HG02884 (cell line): Measurements from ENCODE around the gene CLIP2.
"Not testable (repeated sequence)": the region's sequence is repeated elsewhere in the genome, so short reads cannot be mapped to it uniquely, and the experiment has no call there.

Experiments used
- ATAC-seq: cut with Tn5 transposase; IDR thresholded peaks from one replicate; pipeline ENCODE4 v1.9.1; 2021; ENCODE audit warnings: mild to moderate bottlenecking, moderate library complexity; ENCODE audit not compliant: unreplicated experiment

CLIP2 gene

DNA sequence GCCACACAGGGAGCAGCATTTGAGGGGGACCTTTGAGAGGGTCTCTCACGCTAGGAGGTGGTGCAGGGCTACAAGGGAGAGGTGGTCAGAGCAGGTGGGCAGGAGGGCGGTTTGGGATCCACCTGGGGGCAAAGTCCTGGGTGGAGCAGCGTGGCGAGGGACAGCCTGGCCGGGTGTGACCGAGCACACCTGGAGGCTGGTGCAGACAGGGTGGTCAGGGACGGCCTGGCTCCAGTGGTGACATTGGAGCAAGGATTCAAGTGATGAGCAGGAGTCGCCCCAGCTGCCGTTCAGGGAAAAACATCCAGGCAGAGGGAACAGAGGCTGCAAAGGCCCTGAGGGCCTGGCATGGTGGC, 36.0 kb downstream of the CLIP2 start:
- ATAC-seq = no peak

DNA sequence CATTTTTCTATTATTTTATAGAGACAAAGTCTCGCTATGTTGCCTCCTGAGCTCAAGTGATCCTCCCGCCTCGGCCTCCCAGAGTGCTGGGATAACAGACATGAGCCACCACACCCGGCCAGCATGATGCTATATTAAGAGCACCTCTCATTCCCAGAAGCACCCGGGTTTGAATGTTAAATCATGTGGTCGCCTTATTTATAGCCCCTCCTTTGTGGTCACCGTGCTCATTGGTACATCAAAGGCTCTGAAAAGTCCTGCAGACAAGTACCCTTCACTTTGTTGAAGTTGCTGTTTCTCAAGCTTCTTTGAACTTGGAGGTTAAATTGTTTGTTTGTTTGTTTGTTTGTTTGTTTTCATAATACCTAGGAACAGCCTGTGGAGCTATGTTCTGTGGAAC, 40.0 kb downstream of the CLIP2 start:
- ATAC-seq = no peak

DNA sequence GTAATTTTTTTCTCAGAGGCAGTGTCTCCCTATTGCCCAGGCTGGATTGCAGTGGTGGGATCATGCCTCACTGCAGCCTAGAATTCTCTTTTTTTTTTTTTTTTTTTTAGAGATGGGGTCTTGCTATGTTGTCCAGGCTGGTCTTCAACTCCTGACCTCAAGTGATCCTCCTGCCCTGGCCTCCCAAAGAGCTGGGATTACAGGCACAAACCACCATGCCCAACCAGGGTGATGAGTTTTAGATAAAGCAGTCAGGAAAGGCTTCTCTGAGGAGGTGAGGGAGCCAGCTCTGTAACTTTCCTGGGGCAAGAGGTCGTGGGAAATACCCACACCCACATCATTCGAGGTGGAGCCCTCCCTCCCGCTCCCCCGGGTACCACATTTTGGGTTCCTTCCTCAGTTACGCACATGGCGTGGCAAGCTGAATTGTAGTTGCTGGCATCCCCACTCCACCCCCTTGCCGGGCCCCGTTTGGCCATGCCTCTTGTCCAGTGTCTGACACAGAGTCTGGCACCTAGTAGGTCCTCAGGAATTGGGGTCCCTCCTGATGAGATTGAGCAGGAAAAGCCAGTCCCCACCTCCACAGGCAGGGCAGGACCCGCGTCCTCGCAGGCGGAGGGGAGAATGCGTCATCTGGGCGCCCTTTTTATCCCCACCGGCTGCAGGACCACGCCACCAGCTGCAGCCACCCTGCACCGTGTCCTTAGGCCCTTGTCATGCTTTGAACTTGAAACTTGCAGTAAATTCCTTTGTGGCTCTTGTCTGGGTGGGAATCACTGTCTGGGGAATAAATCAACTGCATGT, 43.4 kb downstream of the CLIP2 start:
- no peak for ATAC-seq

DNA sequence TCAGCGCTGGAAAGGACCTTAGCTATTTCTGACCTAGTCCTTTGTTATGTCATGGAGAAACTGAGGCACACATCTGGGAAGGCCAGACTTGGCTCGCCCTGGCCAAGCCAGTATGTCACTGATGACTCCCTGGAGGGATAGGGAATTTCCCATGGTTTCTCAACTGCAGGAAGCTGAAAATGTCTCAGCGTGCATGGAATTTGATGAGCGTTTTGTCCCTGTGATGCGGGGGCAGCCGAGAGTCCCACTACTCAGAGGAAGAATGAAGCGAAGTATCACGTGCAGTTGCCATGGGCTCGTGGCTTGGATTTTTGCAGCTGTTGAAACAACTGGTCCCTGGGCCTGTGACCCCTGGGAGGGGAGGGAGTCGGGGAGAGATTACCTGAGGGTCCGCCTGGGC, 44.8 kb downstream of the CLIP2 start:
- no peak for ATAC-seq

DNA sequence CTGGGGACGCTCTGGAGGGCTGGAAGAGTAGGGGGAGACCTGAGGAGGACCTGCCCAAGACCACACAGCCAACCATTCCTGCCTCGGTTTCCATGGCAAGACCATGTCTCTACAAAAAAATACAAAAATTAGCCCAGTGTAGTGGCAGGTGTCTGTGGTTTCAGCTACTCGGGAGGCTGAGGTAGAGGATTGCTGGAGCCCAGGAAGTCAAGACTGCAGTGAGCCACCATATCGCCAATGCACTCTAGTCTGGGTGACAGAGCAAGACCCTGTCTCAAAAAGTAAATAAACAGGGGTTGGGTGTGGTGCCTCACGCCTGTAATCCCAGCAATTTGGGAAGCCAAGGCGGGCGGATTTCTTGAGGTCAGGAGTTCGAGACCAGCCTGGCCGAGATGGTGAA, 48.7 kb downstream of the CLIP2 start:
- ATAC-seq = no peak

DNA sequence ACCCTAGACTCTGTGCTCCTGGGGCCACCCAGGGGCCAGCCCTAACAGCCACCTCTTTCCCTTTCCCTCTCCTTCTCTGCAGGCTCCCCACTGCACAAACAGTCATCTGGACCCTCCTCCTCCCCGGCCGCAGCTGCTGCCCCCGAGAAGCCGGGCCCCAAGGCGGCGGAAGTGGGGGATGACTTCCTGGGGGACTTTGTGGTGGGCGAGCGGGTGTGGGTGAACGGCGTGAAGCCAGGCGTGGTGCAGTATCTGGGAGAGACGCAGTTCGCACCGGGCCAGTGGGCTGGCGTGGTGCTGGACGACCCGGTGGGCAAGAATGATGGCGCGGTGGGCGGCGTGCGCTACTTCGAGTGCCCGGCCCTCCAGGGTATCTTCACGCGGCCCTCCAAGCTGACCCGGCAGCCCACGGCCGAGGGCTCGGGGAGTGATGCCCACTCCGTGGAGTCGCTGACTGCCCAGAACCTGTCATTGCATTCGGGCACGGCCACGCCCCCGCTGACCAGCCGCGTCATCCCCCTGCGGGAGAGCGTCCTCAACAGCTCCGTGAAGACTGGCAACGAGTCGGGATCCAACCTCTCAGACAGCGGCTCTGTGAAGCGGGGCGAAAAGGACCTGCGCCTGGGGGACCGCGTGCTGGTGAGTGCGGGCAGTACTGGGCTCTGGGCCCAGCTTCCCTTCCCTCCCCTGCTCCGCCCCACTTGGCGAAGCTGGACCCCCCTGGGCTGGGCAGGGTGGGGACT, 49.3 kb downstream of the CLIP2 start:
- ATAC-seq = no peak

DNA sequence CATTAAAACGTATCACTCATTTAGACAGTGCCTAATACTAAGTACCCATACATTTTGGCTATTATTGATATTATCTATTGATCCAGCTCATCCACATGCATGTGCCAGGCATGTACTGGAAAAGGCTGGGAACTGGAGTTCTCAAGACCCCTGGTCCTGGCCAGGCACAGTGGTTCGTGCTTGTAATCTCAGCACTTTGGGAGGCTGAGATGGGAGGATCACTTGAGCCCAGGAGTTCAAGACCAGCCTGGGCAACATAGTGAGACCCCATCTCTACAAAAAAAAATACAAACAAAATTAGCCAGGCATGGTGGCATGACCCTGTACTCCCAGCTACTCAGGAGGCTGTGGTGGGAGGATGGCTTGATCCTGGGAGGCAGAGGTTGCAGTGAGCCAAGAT, 50.4 kb downstream of the CLIP2 start:
- not testable (repeated sequence) for ATAC-seq

DNA sequence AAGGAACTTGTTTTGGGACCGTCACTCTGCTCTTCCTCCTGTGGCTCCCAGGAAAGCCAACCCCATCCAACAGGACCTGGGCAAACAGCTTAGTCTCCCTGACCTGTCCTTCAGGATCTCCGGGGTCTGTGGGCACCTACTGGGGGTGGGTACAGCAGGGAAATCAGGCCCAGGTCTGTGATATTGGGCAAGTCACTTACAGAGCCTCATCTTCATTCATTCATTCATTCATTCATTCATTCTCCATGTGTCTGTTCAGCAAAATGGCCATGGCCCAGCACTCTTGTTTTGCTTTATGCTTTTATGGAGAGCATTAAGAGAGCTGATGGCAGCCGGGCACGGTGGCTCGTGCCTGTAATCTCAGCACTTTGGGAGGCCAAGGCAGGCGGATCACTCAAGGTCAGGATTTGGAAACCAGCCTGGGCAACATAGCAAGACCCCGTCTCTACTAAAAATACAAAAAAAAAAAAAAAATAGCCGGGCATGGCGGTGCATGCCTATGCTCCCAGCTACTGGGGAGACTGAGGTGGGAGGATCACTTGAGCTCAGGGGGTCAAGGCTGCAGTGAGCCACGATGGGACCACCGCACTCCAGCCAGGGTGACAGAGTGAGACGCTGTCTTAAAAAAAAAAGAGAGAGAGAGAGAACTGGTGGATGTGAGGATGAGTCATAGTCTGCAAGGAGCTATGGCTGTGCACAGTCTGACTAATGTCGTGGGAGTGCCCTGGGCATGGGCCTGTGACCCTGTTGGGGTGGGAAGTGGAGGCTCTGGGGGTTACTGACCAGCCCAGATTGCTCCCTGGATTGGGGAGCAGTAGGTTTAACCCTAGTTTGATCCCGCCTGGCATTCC, 54.3 kb downstream of the CLIP2 start:
- ATAC-seq = no peak

DNA sequence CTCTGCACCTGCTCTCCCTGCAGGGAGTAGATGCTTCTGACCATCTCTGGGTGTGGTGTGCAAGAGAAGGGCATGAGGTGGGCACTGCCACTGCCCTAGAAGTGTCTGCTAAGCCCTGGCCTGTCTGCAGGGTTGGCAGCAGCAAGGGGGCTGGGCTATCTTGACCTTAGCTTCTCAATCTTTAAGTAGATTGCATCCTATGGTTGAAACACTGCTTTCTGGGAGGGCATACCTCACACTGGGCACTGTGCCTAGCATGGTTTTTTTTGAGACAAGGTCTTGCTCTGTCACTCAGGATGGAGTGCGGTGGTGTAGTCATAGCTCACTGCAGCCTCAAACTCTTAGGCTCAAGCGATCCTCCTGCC, 54.9 kb downstream of the CLIP2 start:
- ATAC-seq = no peak

DNA sequence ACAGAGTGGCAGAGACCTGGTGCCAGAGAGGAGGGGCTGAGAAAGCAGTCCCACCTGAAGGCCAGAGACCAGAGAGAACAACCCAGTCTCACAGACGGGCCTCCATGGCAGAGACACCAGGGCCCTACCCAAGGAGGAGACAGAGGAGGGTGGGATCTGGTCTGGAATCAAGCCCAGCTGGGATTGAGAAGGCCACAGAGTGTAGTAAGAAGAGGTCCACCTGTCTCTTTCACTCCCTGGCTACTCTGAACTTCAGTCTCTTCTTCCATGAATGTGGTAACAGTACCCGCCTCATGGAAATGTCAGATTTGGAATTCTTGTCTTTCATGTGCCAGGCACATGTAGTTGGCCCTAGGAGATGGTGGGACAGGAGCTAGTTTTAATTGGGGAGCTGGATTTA, 55.6 kb downstream of the CLIP2 start:
- ATAC-seq = no peak

DNA sequence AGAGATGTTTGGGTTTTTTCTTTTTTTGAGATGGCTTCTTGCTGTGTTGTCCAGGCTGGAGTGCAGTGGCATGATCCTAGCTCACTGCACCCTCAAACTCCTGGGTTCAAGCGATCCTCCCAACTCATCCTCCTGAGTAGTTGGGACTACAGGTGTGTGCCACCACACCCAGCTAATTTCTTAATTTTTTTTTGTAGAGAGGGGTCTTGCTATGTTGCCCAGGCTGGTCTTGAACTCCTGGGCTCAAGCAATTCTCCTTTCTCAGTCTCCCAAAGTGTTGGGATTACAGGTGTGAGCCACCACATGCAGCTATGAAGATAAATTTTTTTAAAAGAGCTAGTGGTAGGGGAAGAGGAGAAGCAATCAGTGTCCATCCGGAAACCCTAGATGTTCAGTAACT, 56.8 kb downstream of the CLIP2 start:
- ATAC-seq = no peak

DNA sequence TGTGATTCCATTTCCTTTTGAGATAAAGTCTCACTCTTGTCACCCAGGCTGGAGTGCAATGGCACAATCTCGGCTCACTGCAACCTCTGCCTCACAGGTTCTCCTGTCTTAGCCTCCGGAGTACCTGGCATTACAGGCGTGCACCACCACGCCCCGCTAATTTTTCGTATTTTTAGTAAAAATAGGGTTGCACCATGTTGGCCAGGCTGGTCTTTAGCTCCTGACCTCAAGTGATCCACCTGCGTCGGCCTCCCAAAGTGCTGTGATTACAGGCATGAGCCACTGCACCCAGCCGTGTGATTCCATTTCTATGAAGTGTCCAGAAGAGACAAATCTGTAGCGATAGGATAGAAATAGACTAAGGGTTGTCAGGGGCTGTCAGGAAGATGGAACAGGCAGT, 60.4 kb downstream of the CLIP2 start:
- ATAC-seq = no peak

DNA sequence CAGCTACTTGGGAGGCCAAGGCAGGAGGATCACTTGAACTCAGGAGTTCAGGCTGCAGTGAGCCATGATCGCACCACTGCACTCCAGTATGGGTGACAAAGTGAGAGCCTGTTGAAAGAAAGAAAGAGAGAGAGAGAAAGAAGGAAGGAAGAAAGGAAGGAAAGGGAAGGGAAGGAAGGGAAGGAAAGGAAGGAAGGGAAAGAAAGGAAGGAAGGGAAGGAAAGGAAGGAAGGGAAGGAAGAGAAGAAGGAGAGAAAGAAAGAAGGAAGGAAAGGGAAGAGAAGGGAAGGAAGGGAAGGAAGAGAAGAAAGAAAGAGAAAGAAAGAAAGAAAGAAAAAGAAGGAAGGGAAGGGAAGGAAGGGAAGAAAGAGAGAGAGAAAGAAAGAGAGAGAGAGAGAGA, 61.5 kb downstream of the CLIP2 start:
- no peak for ATAC-seq

DNA sequence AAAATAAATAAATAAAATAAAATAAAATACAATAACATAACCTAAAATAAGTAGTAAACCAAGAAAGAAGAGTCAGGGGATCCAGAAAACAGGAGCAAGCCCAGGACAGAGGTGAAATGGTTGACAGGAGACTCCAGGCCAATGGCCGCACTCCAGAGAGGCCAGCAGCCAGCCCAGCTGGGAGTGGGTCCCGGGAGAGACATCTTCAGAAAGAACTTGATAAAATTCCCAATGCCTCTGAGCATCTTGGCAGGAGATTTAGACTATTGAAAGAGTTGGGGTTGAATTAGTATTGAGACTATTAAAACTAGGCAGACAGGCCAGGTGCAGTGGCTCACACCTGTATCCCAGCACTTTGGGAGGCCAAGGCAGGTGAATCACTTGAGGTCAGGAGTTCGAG, 62.6 kb downstream of the CLIP2 start:
- ATAC-seq = no peak

DNA sequence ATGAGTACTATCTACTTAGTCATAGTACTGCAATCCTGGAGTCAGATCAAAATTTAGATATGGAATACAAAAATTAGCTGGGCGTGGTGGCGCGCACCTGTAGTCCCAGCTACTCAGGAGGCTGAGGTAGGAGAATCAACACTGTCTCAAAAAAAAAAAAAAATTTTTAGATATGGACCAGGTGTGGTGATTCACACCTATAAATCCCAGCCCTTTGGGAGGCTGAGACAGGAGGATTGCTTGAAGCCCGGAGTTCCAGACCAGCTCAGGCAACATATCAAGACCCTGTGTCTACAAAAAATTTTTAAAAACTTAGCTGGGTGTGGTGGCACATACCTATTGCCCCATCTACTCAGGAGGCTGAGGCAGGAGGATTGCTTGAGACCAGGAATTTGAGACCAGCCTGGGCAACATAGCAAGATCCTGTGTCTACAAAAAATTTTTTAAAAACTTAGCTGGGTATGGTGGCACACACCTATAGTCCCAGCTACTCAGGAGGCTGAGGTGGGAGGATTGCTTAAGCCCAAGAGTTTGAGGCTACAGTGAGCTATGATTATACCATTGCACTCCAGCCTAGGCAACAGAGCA, 63.4 kb downstream of the CLIP2 start:
- not testable (repeated sequence) for ATAC-seq

DNA sequence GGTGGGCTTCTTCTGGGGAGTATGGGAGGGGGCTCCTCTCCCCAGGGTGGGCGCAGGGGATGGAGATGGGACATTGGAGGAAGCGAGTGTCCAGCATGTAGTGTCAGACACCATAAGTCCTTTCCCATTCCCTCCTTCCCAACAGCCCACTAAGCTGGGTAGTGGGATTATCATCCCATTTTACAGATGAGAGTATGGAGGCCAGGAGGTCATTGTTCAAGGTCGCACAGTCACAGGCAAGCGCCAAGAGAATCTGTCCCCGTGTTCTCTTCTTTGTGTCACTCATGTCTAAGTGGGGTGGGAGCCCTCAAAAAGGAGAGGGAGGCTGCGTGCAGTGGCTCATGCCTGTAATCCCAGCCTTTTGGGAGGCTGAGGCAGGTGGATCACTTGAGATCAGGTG, 64.8 kb downstream of the CLIP2 start:
- ATAC-seq = no peak

DNA sequence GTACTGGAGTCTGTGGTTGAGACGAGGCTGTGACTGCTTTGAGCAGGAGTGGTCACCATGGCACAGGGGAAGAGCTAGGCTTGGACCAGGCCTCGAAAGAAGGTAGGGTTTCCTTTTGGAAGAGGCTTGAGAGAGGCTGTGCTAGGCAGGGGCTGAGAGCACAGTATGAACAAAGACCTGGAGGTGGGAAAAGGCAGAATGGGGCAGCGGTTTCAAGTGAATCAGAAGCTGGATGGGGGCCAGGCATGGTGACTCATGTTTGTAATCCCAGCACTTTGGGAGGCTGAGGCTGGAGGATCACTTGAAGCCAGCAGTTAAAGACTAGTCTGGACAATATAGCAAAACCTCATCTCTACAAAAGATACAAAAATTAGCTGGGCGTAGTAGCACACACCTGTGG, 65.9 kb downstream of the CLIP2 start:
- no peak for ATAC-seq

DNA sequence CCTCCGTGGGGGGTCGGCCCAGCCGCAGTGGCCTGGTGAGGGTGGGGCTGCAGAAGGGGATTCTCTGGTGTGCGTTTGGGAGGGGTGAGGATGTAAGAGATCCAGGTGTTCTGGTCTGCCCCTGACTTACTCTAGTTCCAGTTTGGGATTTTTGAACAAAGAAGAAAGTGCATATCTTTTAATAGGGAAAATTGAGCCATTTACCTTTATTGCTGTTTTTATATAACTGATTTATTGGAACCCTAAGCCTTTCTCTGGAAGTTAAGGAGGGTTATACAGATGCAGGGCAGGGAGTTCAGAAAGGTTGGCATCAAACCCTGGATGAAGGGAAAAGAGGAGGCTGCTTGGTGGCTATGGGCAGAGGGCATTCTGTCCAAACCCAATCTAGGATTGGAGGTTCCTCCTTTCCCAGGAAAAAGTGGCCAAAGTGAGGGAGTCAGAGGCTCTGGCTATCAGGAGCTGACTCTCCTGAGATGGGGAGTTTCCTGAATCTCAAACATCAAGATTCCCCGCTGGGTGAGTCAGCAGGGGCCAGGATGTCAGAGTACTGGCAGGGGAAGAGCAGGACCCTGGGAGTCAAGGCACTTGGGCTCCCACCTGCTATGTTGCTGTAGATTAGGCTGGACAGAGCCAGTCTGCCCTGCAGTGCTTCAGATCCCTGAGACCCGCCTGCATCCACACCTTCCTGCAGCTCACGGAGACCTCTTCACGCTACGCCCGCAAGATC, 67.5 kb downstream of the CLIP2 start:
- ATAC-seq = no peak

DNA sequence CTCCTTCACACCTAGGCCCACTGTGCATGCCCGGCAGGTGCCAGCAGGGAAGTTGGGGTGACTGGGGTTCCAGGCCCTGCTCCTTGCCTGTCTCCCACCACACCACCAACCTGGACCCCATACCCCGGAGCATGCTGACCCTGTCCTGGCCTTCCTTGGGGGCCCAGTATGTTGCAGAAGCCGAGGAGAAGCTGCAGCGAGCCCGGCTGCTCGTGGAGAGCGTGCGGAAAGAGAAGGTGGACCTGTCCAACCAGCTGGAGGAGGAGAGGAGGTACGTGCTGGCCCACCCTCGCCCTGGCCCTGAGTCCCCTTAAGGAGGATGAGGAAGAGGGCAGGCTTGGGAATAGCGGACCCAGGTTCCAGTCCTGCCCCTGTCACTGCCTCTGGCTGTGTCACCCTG, 70.8 kb downstream of the CLIP2 start:
- no peak for ATAC-seq

DNA sequence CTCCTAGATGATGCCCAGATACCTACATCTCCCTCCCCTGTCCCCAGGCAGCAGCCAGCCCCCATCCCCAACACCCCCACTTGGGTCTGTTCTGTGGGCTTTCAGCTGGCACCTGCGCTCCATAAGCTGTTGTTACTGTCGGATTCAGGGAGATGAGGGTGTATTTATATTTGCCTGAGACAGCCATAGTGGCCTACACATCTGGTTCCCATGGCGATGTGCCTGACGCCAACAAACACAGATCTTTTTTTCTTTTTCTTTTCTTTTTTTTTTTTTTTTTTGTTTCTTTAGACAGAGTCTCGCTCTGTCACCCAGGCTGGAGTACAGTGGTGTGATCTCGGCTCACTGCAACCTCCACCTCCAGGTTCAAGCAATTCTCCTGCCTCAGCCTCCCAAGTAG, 73.1 kb downstream of the CLIP2 start:
- ATAC-seq = no peak

DNA sequence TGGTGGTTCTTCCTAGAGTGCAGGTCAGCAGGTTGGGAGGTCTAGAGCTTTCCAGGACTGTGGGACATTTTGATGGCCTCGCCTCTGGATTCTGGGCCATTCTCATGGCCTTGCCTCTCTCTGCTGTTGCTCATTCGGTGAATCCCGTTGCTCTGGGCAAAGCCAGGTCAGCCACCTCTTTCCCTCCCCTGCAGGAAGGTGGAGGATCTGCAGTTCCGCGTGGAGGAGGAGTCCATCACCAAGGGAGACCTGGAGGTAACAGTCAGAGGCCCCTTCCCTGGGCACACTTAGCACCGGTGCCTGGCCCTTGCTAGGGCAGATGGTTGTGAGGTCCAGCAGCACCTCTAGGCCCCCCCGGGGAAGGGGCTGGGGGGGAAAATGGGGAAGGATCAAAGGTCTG, 74.9 kb downstream of the CLIP2 start:
- no peak for ATAC-seq
